ENCODE results near the gene ZNF672. TPM values are rescaled to one million over a fixed set of nuclear protein-coding genes. Genes with fewer than 3 reads are reported as not detected.

Gene ZNF672
- total and polyA plus RNA-seq, 2 donors: 16.8 to 23.7 TPM

DNA sequence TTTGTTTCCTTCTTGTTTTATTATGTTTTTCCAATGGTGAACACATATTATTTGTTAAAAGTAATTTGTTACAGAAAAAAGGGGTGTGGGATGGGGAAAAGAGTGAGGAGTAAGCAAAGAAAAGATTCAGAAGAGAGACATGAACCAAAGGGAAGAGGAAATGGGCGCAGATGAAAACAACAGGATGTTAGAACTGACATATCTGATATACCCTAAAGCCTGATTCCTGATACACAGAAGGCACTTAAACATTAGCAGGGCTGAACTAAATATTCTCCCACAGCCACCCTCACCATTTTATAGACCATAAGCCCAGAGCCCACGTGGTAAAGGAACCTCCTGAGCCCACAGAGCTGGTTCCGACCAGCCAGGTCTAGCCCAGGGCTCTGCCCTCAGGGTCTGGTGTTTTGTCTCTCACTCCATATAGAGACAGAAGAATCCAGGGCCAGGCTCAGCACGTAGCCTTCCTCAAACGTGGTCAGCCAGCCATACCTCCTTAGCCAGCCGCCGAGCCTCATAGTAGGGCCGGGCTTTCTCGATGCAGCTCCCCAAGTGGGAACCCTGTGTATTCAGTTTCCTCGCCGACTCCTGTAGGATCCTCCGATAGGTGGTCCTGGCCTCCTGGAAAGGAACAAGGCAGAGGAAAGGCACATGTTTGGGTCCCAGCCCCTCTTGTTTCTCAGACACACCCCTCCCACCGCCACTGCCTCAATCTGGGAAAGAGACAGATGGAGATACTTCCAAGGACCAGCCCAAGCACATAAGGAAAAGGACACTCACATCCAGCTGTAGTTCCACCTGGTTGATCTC is 21.8 kb upstream of the ZNF672 start:
- peaks cover 0 to 2% of the 10 kb centered on the region in 2 donors for H3K9me3 ChIP-seq (ENCODE audit: control insufficient read depth in 2 of 2, insufficient read depth in 1 of 2, low read length in 1 of 2)
- no peak for DNase-seq (ENCODE audit: low read depth in 6 of 9, low spot score in 9 of 9)
- no peak overlapping the region for H3K4me3 ChIP-seq (ENCODE audit: low read length in 2 of 2)
- peaks cover 74 to 82% of the 10 kb centered on the region in 2 donors for H3K36me3 ChIP-seq (ENCODE audit: control insufficient read depth in 2 of 2, insufficient read depth in 2 of 2, low read length in 1 of 2)
- H3K27me3 ChIP-seq (ENCODE audit: control insufficient read depth in 2 of 2, insufficient read depth in 1 of 2, low read length in 1 of 2): no peaks in the 10 kb centered on the region
- H3K4me1 ChIP-seq (ENCODE audit: control insufficient read depth in 2 of 2, insufficient read depth in 2 of 2, low read length in 2 of 2): peaks cover 2 to 18% of the 10 kb centered on the region in 2 donors
- peak overlapping the region in 1 of 2 donors; percentile 50 for H3K27ac ChIP-seq (ENCODE audit: low read depth in 1 of 2, low read length in 1 of 2)
- WGBS: 93% methylated on average over 13 of the region's 13 CpGs

DNA sequence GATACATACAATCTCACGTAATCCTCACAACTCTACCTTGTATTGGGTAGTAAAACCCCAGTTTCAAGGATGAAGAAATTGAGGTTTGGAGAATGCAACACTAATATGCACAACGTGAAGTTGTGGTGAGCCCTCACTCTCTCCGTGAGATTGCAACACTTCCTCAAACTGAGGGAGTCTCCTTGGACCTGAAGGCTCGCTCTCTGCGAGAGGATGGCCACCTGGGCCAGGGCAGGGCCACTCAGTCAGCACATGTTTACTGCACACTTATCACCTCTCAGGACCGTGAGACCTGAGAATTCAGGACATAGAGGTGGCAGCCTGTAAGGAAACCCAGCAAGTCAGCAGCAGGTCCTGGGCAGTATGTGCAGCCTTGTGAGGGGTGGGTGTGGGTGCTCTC is 21.0 kb upstream of the ZNF672 start:
- no peaks in the 10 kb centered on the region for H3K27me3 ChIP-seq (ENCODE audit: control insufficient read depth in 2 of 2, insufficient read depth in 1 of 2, low read length in 1 of 2)
- peaks cover 5 to 21% of the 10 kb centered on the region in 2 donors for H3K4me1 ChIP-seq (ENCODE audit: control insufficient read depth in 2 of 2, insufficient read depth in 2 of 2, low read length in 2 of 2)
- no peak overlapping the region for H3K4me3 ChIP-seq (ENCODE audit: low read length in 2 of 2)
- H3K36me3 ChIP-seq (ENCODE audit: control insufficient read depth in 2 of 2, insufficient read depth in 2 of 2, low read length in 1 of 2): peaks cover 74 to 79% of the 10 kb centered on the region in 2 donors
- 63% methylated on average over 6 of the region's 6 CpGs for WGBS
- H3K9me3 ChIP-seq (ENCODE audit: control insufficient read depth in 2 of 2, insufficient read depth in 1 of 2, low read length in 1 of 2): peaks cover 0 to 2% of the 10 kb centered on the region in 2 donors
- H3K27ac ChIP-seq (ENCODE audit: low read depth in 1 of 2, low read length in 1 of 2): no peak overlapping the region
- DNase-seq (ENCODE audit: low read depth in 6 of 9, low spot score in 9 of 9): no peak

DNA sequence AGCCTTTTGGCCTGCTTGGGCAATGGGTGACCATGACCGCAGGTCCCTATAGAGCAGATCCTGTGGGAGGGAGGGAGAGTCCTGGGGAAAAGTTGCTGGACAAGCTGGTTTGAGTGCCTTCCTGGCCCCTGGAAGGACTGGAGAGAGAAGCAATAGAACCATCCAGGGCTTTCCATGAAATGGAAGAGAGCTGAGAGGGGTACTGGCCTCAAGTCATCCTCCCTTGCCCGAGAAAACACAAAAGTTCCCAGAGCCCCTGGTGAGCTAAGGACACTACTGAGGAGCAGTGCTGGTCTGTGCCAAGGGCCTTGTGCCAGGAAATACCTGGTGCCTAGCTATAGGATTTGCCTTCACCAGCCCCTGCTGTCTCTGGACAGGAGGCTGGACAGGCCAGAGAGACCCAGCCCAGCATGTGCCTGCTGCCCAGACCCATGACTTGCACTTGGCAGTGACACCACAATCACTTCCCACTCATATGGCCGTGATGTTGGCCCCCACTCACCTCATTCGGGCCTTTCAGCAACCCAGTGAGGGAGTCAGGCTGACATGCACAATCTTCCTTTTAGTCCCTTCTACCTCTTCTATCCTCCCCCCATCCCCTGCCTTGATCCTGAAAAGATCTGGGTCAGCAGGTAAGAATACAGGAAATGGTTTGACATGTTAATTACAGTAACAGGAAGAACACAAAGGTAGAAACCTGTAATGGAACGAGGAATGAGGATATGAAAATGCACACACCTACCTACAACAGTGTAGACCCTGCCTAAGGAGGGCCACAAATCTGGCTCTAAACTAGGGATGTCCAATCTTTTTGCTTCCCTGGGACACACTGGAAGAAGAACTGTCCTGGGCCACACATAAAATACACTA is 19.3 kb upstream of the ZNF672 start:
- Histone ChIP-seq H3K4me3 (ENCODE audit: low read length in 2 of 2) (no peak overlapping the region), H3K27me3 (ENCODE audit: control insufficient read depth in 2 of 2, insufficient read depth in 1 of 2, low read length in 1 of 2) (no peaks in the 10 kb centered on the region), H3K27ac (ENCODE audit: low read depth in 1 of 2, low read length in 1 of 2) (no peak overlapping the region), H3K4me1 (ENCODE audit: control insufficient read depth in 2 of 2, insufficient read depth in 2 of 2, low read length in 2 of 2) (peaks cover 15 to 30% of the 10 kb centered on the region in 2 donors), H3K36me3 (ENCODE audit: control insufficient read depth in 2 of 2, insufficient read depth in 2 of 2, low read length in 1 of 2) (peaks cover 65 to 68% of the 10 kb centered on the region in 2 donors), H3K9me3 (ENCODE audit: control insufficient read depth in 2 of 2, insufficient read depth in 1 of 2, low read length in 1 of 2) (no peaks in the 10 kb centered on the region)
- no peak for DNase-seq (ENCODE audit: low read depth in 6 of 9, low spot score in 9 of 9)
- 91% methylated on average over 5 of the region's 5 CpGs for WGBS

DNA sequence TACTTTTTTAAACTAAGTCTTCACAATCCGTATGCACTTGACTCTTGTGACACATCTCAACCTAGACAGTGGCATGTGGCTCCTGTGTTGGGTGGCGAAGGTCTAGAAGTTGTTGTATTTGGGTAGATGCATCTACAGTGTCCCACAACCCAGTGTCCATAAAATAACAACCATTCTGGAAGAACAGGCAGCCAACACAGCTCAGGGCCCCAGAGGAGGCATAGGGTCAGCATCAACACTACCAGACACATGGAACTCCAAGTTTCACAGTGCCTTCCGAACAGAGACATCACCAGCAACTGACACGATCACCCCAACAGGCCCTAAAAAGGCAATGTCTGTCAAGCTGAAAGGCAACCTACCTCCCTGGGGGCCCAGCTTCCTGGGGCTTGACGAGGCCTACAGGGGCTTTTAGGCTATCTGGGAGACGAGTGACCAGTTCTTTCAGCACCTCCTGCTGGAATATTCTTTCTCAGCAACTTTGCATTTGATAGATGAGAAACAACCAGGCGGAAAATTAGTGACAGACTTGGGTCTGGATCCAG is 17.9 kb upstream of the ZNF672 start:
- peaks cover 56% of the 10 kb centered on the region in 2 donors for H3K36me3 ChIP-seq (ENCODE audit: control insufficient read depth in 2 of 2, insufficient read depth in 2 of 2, low read length in 1 of 2)
- peaks cover 28 to 43% of the 10 kb centered on the region in 2 donors for H3K4me1 ChIP-seq (ENCODE audit: control insufficient read depth in 2 of 2, insufficient read depth in 2 of 2, low read length in 2 of 2)
- 98% methylated on average over 7 of the region's 7 CpGs for WGBS
- H3K27ac ChIP-seq (ENCODE audit: low read depth in 1 of 2, low read length in 1 of 2): peak overlapping the region in 1 of 2 donors; percentile 8
- no peak for DNase-seq (ENCODE audit: low read depth in 6 of 9, low spot score in 9 of 9)
- H3K4me3 ChIP-seq (ENCODE audit: low read length in 2 of 2): no peak overlapping the region
- H3K9me3 ChIP-seq (ENCODE audit: control insufficient read depth in 2 of 2, insufficient read depth in 1 of 2, low read length in 1 of 2): no peaks in the 10 kb centered on the region
- no peaks in the 10 kb centered on the region for H3K27me3 ChIP-seq (ENCODE audit: control insufficient read depth in 2 of 2, insufficient read depth in 1 of 2, low read length in 1 of 2)

DNA sequence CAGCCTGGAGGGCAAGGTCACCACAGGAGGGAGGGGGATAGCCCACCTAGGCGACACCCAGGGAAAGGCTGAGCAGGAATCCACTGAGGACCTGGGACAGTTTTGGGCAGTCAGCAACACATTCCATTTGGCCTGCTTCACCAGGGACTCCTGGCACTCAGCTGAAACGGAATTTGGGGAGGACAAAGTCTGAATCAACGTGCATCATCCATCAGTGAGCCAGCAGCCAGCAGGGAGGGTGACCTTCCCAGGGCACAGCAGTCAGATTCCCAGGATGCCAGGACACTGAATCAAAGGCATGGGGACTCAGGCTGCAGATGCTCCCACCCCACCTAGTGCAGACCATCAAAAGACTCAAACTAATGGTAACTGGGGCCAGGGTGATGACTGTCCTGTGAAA is 16.9 kb upstream of the ZNF672 start:
- no peaks in the 10 kb centered on the region for H3K9me3 ChIP-seq (ENCODE audit: control insufficient read depth in 2 of 2, insufficient read depth in 1 of 2, low read length in 1 of 2)
- no peak overlapping the region for H3K4me3 ChIP-seq (ENCODE audit: low read length in 2 of 2)
- H3K27me3 ChIP-seq (ENCODE audit: control insufficient read depth in 2 of 2, insufficient read depth in 1 of 2, low read length in 1 of 2): no peaks in the 10 kb centered on the region
- no peak overlapping the region for H3K27ac ChIP-seq (ENCODE audit: low read depth in 1 of 2, low read length in 1 of 2)
- DNase-seq (ENCODE audit: low read depth in 6 of 9, low spot score in 9 of 9): no peak
- peaks cover 30 to 45% of the 10 kb centered on the region in 2 donors for H3K4me1 ChIP-seq (ENCODE audit: control insufficient read depth in 2 of 2, insufficient read depth in 2 of 2, low read length in 2 of 2)
- H3K36me3 ChIP-seq (ENCODE audit: control insufficient read depth in 2 of 2, insufficient read depth in 2 of 2, low read length in 1 of 2): peaks cover 46% of the 10 kb centered on the region in 2 donors
- 96% methylated on average over 3 of the region's 3 CpGs for WGBS

DNA sequence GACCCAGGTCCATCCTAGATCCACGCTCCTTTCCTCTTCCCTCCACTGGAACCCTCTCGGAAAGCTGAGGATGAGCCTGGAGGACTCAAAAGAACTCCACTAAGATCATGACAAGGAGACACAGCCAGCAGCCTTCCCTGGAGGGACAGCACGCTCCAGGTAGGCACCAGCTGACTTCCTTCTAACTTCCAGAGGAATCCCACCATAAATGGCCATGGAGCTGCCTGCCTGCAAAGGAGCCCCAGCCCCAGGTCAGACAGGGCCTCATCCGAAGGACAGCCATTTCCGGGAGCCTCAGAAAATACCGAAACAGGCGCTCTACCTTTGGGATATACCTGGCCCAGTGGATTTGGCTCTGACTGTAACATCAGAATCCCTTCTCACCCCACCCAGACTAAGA is 16.4 kb upstream of the ZNF672 start:
- no peaks in the 10 kb centered on the region for H3K9me3 ChIP-seq (ENCODE audit: control insufficient read depth in 2 of 2, insufficient read depth in 1 of 2, low read length in 1 of 2)
- no peak overlapping the region for H3K27ac ChIP-seq (ENCODE audit: low read depth in 1 of 2, low read length in 1 of 2)
- WGBS: 97% methylated on average over 7 of the region's 7 CpGs
- no peak for DNase-seq (ENCODE audit: low read depth in 6 of 9, low spot score in 9 of 9)
- no peaks in the 10 kb centered on the region for H3K27me3 ChIP-seq (ENCODE audit: control insufficient read depth in 2 of 2, insufficient read depth in 1 of 2, low read length in 1 of 2)
- peaks cover 30 to 40% of the 10 kb centered on the region in 2 donors for H3K4me1 ChIP-seq (ENCODE audit: control insufficient read depth in 2 of 2, insufficient read depth in 2 of 2, low read length in 2 of 2)
- H3K36me3 ChIP-seq (ENCODE audit: control insufficient read depth in 2 of 2, insufficient read depth in 2 of 2, low read length in 1 of 2): peaks cover 41% of the 10 kb centered on the region in 2 donors
- no peak overlapping the region for H3K4me3 ChIP-seq (ENCODE audit: low read length in 2 of 2)

DNA sequence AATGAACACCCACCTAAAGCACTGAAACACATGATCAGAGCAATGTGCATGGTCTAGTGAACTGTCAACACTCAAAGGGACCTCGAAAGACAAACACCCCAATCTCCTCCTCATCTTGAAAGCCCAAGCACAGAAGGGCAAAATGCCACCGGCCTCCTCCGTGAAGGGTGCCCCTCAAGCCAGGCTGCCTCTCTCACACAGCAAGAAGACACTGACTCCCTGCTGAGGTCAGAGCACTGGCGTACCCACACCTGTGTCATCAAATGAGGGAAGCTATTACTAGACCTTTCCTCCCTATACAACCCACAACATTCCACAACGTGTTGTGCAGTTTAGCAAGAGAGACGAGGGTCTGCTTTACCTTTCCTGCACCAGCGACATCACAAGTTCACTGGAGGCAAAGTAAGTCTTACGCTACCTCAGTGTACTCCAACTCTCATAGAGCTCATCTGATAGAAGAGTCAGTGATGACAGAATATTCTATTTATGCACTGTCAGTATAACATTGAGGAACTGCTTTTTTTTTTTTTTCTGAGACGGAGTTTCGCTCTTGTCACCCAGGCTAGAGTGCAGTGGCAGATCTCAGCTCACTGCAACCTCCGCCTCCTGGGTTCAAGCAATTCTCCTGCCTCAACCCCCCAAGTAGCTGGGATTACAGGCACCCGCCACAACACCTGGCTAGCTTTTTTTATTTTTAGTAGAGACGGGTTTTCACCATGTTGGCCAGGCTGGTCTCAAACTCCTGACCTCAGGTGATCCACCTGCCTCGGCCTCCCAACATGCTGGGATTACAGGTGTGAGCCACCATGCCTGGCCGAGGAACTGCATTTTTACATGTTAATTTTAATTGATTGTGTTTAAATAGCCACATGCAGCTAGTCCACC is 15.6 kb upstream of the ZNF672 start:
- Histone ChIP-seq H3K27me3 (ENCODE audit: control insufficient read depth in 2 of 2, insufficient read depth in 1 of 2, low read length in 1 of 2) (no peaks in the 10 kb centered on the region), H3K9me3 (ENCODE audit: control insufficient read depth in 2 of 2, insufficient read depth in 1 of 2, low read length in 1 of 2) (no peaks in the 10 kb centered on the region), H3K36me3 (ENCODE audit: control insufficient read depth in 2 of 2, insufficient read depth in 2 of 2, low read length in 1 of 2) (peaks cover 33 to 39% of the 10 kb centered on the region in 2 donors), H3K4me1 (ENCODE audit: control insufficient read depth in 2 of 2, insufficient read depth in 2 of 2, low read length in 2 of 2) (peaks cover 33 to 43% of the 10 kb centered on the region in 2 donors), H3K4me3 (ENCODE audit: low read length in 2 of 2) (no peak overlapping the region), H3K27ac (ENCODE audit: low read depth in 1 of 2, low read length in 1 of 2) (no peak overlapping the region)
- 90% methylated on average over 15 of the region's 15 CpGs for whole genome bisulfite sequencing
- DNase-seq (ENCODE audit: low read depth in 6 of 9, low spot score in 9 of 9): no peak

DNA sequence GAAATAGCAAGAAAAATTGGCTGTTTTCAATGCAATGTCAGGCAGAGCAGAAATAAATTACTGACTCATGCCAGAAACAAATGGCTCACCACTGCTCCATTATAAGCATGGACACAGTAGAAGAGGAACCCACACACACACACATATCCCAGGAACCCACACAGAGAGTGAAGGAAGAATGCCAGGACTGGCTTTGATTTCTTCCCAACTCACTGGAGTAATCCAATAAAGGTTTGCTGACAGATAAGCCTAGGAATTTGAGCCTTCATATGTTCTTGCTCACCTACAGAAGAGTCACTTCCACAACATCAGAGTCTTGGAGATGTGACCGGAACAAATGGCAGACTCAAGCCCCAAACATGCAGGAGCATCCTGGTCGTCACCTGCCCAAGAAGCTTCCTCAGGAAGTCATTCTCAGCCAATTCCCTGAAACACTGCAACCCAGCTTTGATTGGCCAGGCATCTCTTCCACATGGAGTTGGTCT is 14.5 kb upstream of the ZNF672 start:
- no peak overlapping the region for H3K4me3 ChIP-seq (ENCODE audit: low read length in 2 of 2)
- WGBS: 98% methylated on average over 2 of the region's 2 CpGs
- H3K36me3 ChIP-seq (ENCODE audit: control insufficient read depth in 2 of 2, insufficient read depth in 2 of 2, low read length in 1 of 2): peaks cover 29 to 35% of the 10 kb centered on the region in 2 donors
- no peak for DNase-seq (ENCODE audit: low read depth in 6 of 9, low spot score in 9 of 9)
- H3K9me3 ChIP-seq (ENCODE audit: control insufficient read depth in 2 of 2, insufficient read depth in 1 of 2, low read length in 1 of 2): no peaks in the 10 kb centered on the region
- no peak overlapping the region for H3K27ac ChIP-seq (ENCODE audit: low read depth in 1 of 2, low read length in 1 of 2)
- no peaks in the 10 kb centered on the region for H3K27me3 ChIP-seq (ENCODE audit: control insufficient read depth in 2 of 2, insufficient read depth in 1 of 2, low read length in 1 of 2)
- peaks cover 33 to 41% of the 10 kb centered on the region in 2 donors for H3K4me1 ChIP-seq (ENCODE audit: control insufficient read depth in 2 of 2, insufficient read depth in 2 of 2, low read length in 2 of 2)
